HG03025 (cell line): Measurements from ENCODE around the gene CLDN19.
"Not testable (repeated sequence)": the region's sequence is repeated elsewhere in the genome, so short reads cannot be mapped to it uniquely, and the experiment has no call there.

ENCODE experiments used
- ATAC-seq: cut with Tn5 transposase; IDR thresholded peaks from one replicate; pipeline ENCODE4 v1.9.1; 2021; ENCODE audit warnings: mild to moderate bottlenecking, moderate library complexity; ENCODE audit not compliant: unreplicated experiment, low FRiP score

CLDN19 gene

GRCh38 chr1:42720868-42721267, 19.2 kb downstream of the CLDN19 start:
- ATAC-seq, result no peak

GRCh38 chr1:42714441-42714840, 25.6 kb downstream of the CLDN19 start:
- ATAC-seq, result not testable (repeated sequence)

- no peak for ATAC-seq
Observed at GRCh38 chr1:42713293-42713692, 26.7 kb downstream of the CLDN19 start.

- ATAC-seq, result not testable (repeated sequence)
Observed at GRCh38 chr1:42712808-42713207, 27.2 kb downstream of the CLDN19 start.

GRCh38 chr1:42703888-42704464, 36.1 kb downstream of the CLDN19 start:
- ATAC-seq, result no peak

- no peak for ATAC-seq
Observed at GRCh38 chr1:42700006-42700405, 40.0 kb downstream of the CLDN19 start.

GRCh38 chr1:42698081-42698813, 41.8 kb downstream of the CLDN19 start:
- no peak for ATAC-seq

- ATAC-seq, result no peak
Observed at GRCh38 chr1:42692911-42693310, 47.1 kb downstream of the CLDN19 start.

GRCh38 chr1:42692461-42692860, 47.6 kb downstream of the CLDN19 start:
- no peak for ATAC-seq

GRCh38 chr1:42691157-42691498, 48.9 kb downstream of the CLDN19 start:
- ATAC-seq, result no peak

- no peak for ATAC-seq
Observed at GRCh38 chr1:42690477-42691156, 49.4 kb downstream of the CLDN19 start.

GRCh38 chr1:42689912-42690311, 50.1 kb downstream of the CLDN19 start:
- no peak for ATAC-seq

GRCh38 chr1:42686418-42686817, 53.6 kb downstream of the CLDN19 start:
- ATAC-seq, result no peak

- no peak for ATAC-seq
Observed at GRCh38 chr1:42684139-42684538, 55.9 kb downstream of the CLDN19 start.
